GM21360 (cell line): ENCODE measurements around the gene SPARC.
A peak's percentile ranks its signal among the peaks of the same experiment; 100 is the strongest.

Source experiments
- ATAC-seq: cut with Tn5 transposase; IDR thresholded peaks from one replicate; pipeline ENCODE4 v1.9.1; 2021; ENCODE audit warnings: mild to moderate bottlenecking, moderate library complexity; ENCODE audit not compliant: unreplicated experiment

SPARC gene

GRCh38 chr5:151628112-151628823 lies 58.4 kb downstream of the SPARC start:
- ATAC-seq, result no peak

DNA sequence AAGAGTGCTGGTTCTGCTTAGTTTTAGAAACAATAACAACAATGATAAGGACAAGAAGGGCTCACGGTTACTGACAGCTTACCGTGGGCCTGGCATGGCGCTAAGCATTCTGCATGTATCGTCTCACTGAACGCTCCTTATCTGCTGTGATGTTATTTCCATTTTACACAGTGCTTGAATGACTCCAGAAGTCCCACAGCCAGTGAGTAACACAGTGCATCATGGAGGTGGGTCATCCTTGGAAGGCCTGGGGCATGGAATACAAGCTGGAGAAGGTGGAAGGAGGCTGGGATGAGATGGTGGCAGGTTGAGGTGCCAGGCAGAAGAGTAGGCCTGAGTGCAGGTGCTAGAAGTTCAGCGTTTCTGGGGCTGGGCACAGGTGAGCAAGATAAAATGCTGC lies 59.1 kb downstream of the SPARC start:
- ATAC-seq, result no peak

- ATAC-seq, result no peak
Measured at GRCh38 chr5:151625285-151625684, 61.4 kb downstream of the SPARC start.

- no peak for ATAC-seq
Measured at GRCh38 chr5:151624476-151624875, 62.2 kb downstream of the SPARC start.

- no peak for ATAC-seq
Measured at GRCh38 chr5:151622367-151623088, 64.2 kb downstream of the SPARC start.

GRCh38 chr5:151620461-151620840 lies 66.3 kb downstream of the SPARC start:
- no peak for ATAC-seq

DNA sequence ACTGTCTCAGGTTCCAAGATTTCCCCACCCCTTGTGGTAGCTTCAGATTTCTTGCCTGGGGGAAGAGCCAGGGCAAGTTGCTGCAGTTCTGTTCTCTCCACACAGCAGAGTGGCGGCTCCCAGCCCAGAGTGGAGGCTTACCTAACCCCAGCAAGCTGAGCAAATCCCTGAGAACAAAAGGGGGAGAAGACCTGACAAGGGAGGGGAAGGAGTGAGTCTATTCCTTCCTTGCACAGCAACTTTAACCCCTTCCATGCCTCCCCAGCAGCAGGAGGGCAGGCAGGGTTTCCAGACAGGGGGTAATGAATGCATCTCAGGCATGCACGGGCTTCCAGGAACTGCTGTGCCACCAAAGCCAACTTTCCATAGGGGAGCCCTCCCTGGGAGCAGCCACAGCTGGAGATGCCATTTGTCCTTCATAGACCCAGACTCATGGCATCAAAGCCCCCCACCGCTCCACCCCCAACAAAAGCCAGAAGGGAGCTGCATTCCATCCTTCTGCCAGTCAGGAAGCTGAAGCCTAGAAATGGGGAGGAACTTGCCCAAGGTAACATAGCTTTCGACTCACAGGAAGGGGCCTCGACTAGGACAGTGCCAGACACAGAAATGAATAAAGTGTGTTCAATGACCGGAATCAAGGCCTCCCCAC lies 66.8 kb downstream of the SPARC start:
- ATAC-seq, result no peak

DNA sequence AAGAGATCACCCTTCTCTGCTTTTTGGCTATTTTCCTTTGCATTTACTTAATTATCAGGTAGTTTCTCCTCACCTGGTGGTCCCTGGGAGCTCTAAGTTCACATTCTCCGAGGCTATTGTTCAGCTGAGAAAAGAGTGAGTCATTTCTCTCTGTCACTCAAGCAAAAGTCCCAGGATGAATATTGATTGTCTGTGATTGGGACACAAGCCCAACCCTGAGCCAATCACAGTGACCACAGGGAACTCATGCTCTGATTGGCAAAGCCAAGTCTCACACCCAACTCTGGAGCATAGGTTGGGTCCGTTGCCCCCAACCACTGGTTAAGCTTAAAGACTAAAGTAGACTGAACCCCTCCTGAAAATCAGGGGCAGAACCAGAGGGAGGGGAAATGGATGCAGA lies 67.8 kb downstream of the SPARC start:
- ATAC-seq, result peak; percentile 43

- ATAC-seq, result no peak
Measured at GRCh38 chr5:151617841-151618710, 68.6 kb downstream of the SPARC start.

DNA sequence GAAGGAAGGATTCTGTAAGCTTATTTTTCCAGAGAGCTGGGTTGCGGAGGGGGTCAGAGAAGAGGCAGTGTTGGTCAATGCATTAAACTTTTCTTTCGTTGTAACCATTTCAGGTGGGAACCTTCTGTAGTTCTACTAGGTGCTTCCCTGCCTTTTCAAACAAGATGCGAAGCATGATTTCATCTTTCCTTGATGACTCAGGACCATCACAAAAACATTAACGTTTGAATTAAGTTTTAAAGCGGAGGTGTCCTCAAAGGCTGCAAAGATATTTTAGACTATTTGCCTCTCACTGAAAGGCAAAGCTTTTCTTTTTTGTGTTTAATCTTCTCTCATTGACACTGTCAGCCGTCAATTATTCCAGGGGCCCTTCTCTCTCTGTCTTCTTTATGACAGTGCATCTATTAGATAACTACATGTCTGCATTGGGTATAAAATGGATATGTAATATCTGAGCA lies 69.3 kb downstream of the SPARC start:
- ATAC-seq, result no peak

DNA sequence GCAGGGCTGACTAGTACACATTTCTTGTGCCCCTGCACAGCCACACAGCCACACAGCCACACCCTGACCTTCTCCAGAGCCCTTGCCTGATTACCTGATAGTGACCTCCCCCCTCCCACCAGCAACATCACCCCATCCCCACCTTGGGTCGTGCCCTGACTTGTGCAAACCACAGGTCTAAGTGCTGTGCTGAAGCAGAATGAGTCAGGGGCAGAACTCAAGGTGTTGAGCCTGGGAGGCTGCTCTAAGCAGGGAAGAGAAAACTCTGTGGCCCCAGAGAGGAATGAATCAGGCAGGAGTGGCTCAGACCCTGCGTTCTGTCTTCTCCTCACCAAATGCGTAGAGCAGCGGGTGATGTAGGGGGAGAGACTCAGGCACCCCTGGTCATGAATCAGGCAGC lies 71.3 kb downstream of the SPARC start:
- ATAC-seq, result no peak

- no peak for ATAC-seq
Measured at GRCh38 chr5:151614565-151614964, 72.2 kb downstream of the SPARC start.

DNA sequence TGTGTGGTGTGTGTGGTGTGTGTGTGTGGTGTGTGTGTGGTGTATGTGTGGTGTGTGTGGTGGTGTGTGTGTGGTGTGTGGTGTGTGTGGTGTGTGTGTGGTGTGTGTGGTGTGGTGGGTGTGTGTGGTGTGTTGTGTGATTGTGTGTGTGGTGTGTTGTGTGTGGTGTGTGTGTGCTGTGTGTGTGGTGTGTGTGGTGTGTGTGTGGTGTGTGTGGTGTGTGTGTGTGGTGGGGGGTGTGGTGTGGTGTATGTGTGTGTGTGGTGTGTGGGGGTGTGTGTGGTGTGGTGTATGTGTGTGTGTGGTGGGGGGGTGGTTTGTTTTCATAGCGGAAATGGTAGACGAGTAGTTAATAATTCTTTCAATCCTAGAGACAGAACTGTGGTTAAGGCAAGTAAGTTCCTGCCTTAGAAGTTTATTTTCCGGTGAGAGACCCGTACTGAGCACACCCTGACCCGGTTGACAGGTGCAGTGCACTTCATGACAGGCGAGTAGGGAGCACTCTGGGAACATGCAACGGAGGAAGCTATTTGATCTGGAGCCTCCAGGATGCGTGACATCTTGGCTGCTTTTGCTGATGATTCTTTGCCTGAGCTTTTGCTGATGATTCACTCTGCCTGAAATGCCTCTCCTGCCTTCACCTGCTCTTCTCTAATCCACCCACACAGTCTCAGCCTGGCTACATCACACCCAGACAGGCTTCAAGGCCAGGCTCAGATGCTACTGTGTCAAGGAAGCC lies 73.9 kb downstream of the SPARC start:
- peak; percentile 71 for ATAC-seq

DNA sequence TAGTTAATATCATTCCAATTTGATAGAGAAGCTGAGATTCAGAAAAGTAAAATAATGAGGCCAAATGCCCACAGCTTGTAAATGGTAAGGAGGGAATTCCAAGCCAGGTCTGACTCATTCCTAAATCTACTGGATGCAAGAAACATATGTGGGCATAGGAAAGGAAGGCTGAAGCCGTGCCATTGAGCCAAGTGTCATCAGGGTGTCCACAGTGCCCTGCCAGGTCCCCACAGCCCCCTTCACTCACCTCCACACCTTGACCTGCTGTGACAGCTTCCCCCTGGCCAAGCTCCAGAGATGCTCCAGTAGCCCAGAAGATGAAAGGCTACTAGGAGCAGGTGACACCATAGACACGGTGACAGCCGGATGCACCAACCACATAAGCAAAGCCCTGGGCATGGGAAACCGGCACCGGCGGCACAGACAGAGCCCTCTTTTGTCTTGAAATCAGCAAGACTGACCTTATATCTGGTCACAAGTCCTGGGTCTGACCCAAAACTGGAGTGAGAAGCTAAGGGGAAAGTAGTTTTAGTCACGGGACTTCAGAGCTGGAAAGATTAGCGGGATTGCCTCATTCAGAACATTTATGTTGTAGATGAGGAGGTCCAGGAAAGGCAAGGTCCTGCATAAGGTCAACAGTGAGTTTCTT lies 75.5 kb downstream of the SPARC start:
- ATAC-seq, result no peak
